Stomach (tissue), 9 donors: ENCODE data around the gene FRMD4B. TPM values are rescaled to one million over a fixed set of nuclear protein-coding genes. Genes with fewer than 3 reads are reported as not detected.
A peak's percentile ranks its signal among the peaks of the same experiment; 100 is the strongest.

Source experiments
- DNase-seq, 2 donors: peaks; one replicate each; pipeline versions ENCODE4 v3.0.0 to v3.0.0-alpha.2; 2013 to 2019
- H3K27ac ChIP-seq, 5 donors: fragments of 200-600 bp in 4 of 5; sonication (generic) in 4 of 5; one replicate each; pipeline ENCODE4 v1.5.1; 2013 to 2019; ENCODE audit warnings: mild to moderate bottlenecking in 1 of 5, moderate library complexity in 1 of 5
- H3K27me3 ChIP-seq, 3 donors: fragments of 200-600 bp; sonication (generic); one replicate each; pipeline ENCODE4 v1.5.1; 2017 to 2019; ENCODE audit warnings: mixed run types in 1 of 3
- H3K36me3 ChIP-seq, 4 donors: fragments of 200-600 bp; sonication (generic); 1 replicate in 3 of 4; 2 replicates in 1 of 4; pipeline ENCODE4 v1.5.1; 2016 to 2019
- H3K4me1 ChIP-seq, 4 donors: fragments of 200-600 bp; sonication (generic); one replicate each; pipeline ENCODE4 v1.5.1; 2016 to 2019
- H3K4me3 ChIP-seq, 4 donors: fragments of 200-600 bp; sonication (generic) in 3 of 4; one replicate each; pipeline ENCODE4 v1.5.1; 2016 to 2019; ENCODE audit warnings: mild to moderate bottlenecking in 1 of 4
- H3K9me3 ChIP-seq, 4 donors: fragments of 200-600 bp; sonication (generic); one replicate each; pipeline ENCODE4 v1.5.1; 2016 to 2019
- EP300 ChIP-seq: sonication (generic); formaldehyde crosslinking; IDR thresholded peaks from one replicate; pipeline ENCODE4 v1.6.1; 2017; ENCODE audit warnings: antibody characterized with exemption
- POLR2A ChIP-seq, 4 donors: fragments of 450-650 bp; IDR thresholded peaks; one replicate each; pipeline ENCODE4 v1.6.1; 2016; ENCODE audit warnings: antibody characterized with exemption in 4 of 4, control low read depth in 2 of 4, mild to moderate bottlenecking in 1 of 4, moderate library complexity in 1 of 4
- POLR2AphosphoS5 ChIP-seq, 3 donors: sonication (generic); formaldehyde crosslinking; IDR thresholded peaks; one replicate each; pipeline ENCODE4 v1.6.1; 2016; ENCODE audit warnings: antibody characterized with exemption in 3 of 3
- WGBS, 5 donors: extraction: QIAGEN DNeasy Blood & Tissue Kit in 3 of 5; methylation state at CpG; one replicate each; pipeline versions ENCODE4 v1.1.5 to v1.1.7; 2013 to 2018; 5-methylcytosine and 5-hydroxymethylcytosine counted together
- intact Hi-C: fragments of 100-400 bp; cut with DNase I; formaldehyde crosslinking; loops from one replicate; pipeline ENCODE4 v1.15.1; 2023; ENCODE audit warnings: low total_unique reads
- polyA plus RNA-seq, 3 donors: library from polyadenylated mRNA; stranded (reverse); fragments of 200-250 nt; gene quantifications; one replicate each; pipeline ENCODE4 v1.2.3, GENCODE V29; 2013
- total RNA-seq, 5 donors: library from RNA; depleted of rRNA; stranded (reverse); fragments of >200 nt; gene quantifications; one replicate each; pipeline versions ENCODE4 v1.1.0 to v1.2.3, GENCODE V29; 2014 to 2016
- TF ChIP-seq, protein P1 (sequence below), 7 experiments: fragments of 450-650 bp in 4 of 7; fragments of 200-600 bp in 3 of 7; sonication (generic) in 3 of 7; IDR thresholded peaks; one replicate each; pipeline ENCODE4 v1.5.1; 2016 to 2019; ENCODE audit warnings: antibody characterized with exemption in 7 of 7, control low read depth in 2 of 7, mild to moderate bottlenecking in 1 of 7
- donor health status: healthy with polysubstance abuse.
- donor health status: Bipolar disorder and iron deficiency.
- donor health status: healthy.

Gene FRMD4B
- total and polyA plus RNA-seq, 8 donors: 5.2 to 35.6 (median 21.0) TPM

DNA sequence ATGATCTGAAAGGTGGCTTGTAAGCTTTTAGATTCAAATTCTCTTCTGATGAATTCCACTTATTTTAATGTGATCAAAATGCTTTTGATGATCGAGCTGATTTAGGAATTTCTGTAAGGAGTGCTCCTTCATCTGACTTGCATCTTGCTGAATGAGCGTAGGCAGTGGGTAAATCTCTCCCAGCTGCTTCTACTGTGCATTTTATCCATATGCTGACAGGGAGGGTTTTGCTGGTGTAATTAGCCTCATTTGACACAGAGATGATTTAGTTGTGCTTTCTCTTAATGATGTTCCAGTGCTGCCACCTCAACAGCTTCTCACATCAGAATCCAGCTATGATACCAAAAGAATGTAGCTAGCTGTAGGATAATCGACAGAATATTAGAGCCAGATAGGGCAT lies 259.7 kb downstream of the FRMD4B start:
- Histone ChIP-seq H3K4me3 (no peak overlapping the region), H3K27ac (no peak overlapping the region), H3K27me3 (no peaks in the 10 kb centered on the region), H3K36me3 (no peaks in the 10 kb centered on the region), H3K4me1 (peaks cover 0 to 2% (median 0%) of the 10 kb centered on the region in 4 donors), H3K9me3 (no peaks in the 10 kb centered on the region)
- WGBS, 5 donors: 84 to 89% (median 87%) methylated on average over 3 of the region's 3 CpGs
- intact Hi-C loops: no loop called here
- no peak for DNase-seq
- TF ChIP-seq EP300 (no peak), POLR2AphosphoS5 (IDR thresholded peaks at IDR 0.05) (no peak), POLR2A (IDR thresholded peaks at IDR 0.05) (no peak)
- TF ChIP-seq, protein P1, sequence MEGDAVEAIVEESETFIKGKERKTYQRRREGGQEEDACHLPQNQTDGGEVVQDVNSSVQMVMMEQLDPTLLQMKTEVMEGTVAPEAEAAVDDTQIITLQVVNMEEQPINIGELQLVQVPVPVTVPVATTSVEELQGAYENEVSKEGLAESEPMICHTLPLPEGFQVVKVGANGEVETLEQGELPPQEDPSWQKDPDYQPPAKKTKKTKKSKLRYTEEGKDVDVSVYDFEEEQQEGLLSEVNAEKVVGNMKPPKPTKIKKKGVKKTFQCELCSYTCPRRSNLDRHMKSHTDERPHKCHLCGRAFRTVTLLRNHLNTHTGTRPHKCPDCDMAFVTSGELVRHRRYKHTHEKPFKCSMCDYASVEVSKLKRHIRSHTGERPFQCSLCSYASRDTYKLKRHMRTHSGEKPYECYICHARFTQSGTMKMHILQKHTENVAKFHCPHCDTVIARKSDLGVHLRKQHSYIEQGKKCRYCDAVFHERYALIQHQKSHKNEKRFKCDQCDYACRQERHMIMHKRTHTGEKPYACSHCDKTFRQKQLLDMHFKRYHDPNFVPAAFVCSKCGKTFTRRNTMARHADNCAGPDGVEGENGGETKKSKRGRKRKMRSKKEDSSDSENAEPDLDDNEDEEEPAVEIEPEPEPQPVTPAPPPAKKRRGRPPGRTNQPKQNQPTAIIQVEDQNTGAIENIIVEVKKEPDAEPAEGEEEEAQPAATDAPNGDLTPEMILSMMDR (IDR thresholded peaks at IDR 0.05): no peak

DNA sequence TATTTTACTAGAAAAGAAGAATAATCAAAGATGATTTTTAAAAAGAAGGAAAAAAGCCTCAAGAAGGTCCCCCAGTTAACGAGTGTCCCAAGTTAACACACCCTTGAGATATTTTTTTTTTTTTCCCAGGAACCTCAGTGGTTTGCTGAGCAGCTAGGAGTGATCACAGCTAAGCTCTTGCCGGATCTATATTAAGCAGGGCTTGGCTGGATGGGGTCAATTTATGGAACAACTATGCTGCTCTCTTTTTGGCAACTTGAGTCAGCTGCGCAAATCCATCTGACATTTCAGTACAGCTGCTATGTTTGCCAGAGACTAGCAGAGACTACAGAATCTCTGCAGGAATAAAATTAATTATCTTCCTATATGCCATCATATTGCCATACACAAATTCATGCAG lies 263.5 kb downstream of the FRMD4B start, which contains the start of gene LMOD3:
Gene LMOD3 (minus strand): TSS at position 193 of the 400 bp plus-strand sequence. CDS start 209 bp downstream, outside the sequence.
- Histone ChIP-seq H3K9me3 (no peaks in the 10 kb centered on the region), H3K4me1 (peaks cover 0 to 5% (median 1%) of the 10 kb centered on the region in 4 donors), H3K27ac (peak within 1 kb of the TSS in 3 of 5 donors; percentile 3 to 16 (median 5)), H3K27me3 (no peaks in the 10 kb centered on the region), H3K36me3 (no peaks in the 10 kb centered on the region), H3K4me3 (no peak within 1 kb of the TSS)
- 60 to 77% (median 72%) methylated on average over 3 of the region's 3 CpGs for WGBS, 5 donors
- intact Hi-C loops: no loop called here
- TF ChIP-seq, protein P1 (IDR thresholded peaks at IDR 0.05): no peak
- TF ChIP-seq EP300 (no peak), POLR2AphosphoS5 (IDR thresholded peaks at IDR 0.05) (no peak), POLR2A (IDR thresholded peaks at IDR 0.05) (no peak)
- DNase-seq: peak in 1 of 2 donors; percentile 55

DNA sequence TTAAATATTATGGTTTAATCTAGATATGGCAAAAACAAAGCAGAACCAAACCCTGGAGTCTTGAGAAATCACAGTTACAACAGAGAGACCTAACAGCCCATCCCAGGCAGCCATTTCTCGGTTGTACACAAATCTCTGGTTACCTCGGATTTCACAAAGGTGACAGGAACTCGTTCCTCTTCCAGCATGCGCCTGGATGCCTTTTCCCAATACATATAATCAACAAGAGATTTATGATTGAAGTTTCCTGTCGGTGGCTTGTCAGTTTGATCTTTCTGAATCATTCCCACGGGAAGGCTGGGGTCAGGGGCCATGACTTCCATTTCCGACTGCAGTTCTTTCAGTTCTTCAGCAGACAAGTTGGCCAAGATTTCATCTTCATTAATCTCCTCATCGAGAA lies 263.9 kb downstream of the FRMD4B start:
- H3K36me3 ChIP-seq: no peaks in the 10 kb centered on the region
- no peak overlapping the region for H3K4me3 ChIP-seq
- H3K9me3 ChIP-seq: no peaks in the 10 kb centered on the region
- intact Hi-C loops: no loop called here
- WGBS, 5 donors: 45 to 61% (median 57%) methylated on average over 8 of the region's 8 CpGs
- H3K27me3 ChIP-seq: no peaks in the 10 kb centered on the region
- H3K4me1 ChIP-seq: peaks cover 0 to 8% (median 3%) of the 10 kb centered on the region in 4 donors
- TF ChIP-seq POLR2A (IDR thresholded peaks at IDR 0.05) (no peak), EP300 (no peak), POLR2AphosphoS5 (IDR thresholded peaks at IDR 0.05) (no peak)
- TF ChIP-seq, protein P1 (IDR thresholded peaks at IDR 0.05): no peak
- peak overlapping the region in 3 of 5 donors; percentile 3 to 16 (median 5) for H3K27ac ChIP-seq
- no peak for DNase-seq

DNA sequence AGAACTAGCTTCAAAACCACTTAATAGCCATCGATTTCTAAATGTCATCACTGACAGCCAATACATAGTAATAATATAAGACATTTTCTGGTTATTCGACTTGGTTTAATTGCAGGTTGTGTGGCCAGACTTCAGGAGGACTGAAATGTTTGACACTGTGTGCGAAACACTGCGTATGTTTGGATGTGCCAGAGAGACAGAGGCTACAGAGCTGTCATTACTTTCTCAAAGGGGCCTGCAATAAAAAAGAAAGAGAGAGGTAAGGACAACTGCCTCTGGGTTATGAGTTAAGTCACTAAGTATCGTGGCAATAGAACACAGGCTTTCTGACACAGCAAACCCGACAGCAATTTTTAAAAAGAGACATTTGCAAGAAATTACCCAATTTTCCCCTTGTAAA lies 264.4 kb downstream of the FRMD4B start:
- no peaks in the 10 kb centered on the region for H3K27me3 ChIP-seq
- no peak for DNase-seq
- TF ChIP-seq EP300 (no peak), POLR2AphosphoS5 (IDR thresholded peaks at IDR 0.05) (no peak), POLR2A (IDR thresholded peaks at IDR 0.05) (no peak)
- TF ChIP-seq, protein P1 (IDR thresholded peaks at IDR 0.05): no peak
- no peaks in the 10 kb centered on the region for H3K9me3 ChIP-seq
- H3K4me1 ChIP-seq: peaks cover 0 to 11% (median 5%) of the 10 kb centered on the region in 4 donors
- no peak overlapping the region for H3K4me3 ChIP-seq
- H3K27ac ChIP-seq: peak overlapping the region in 3 of 5 donors; percentile 3 to 16 (median 5)
- H3K36me3 ChIP-seq: no peaks in the 10 kb centered on the region
- 82 to 92% (median 87%) methylated on average over 6 of the region's 6 CpGs for WGBS, 5 donors
- intact Hi-C loops: no loop called here
